ENCODE measurements around the gene FBXL14. TPM values are rescaled to one million over a fixed set of nuclear protein-coding genes. Genes with fewer than 3 reads are reported as not detected.
A peak's percentile ranks its signal among the peaks of the same experiment; 100 is the strongest.

Gene FBXL14
- total and polyA plus RNA-seq, 2 of the 13 experiments (the other 11 are each of a cell fraction or from before 2014, with no cell fraction given), result 7.0 to 7.4 TPM

- no TSS peak for BruUV-seq (replicated peaks)
- Histone ChIP-seq H3K79me2 (ENCODE audit: insufficient read depth, low read length) (no peaks in the 10 kb centered on the region), H3K4me2 (ENCODE audit: low read depth, low read length) (no peak overlapping the region), H3K27ac (ENCODE audit: extremely low read length, insufficient read depth, low read length) (no peak overlapping the region), H3K36me3 (replicated peaks in 1 of 2; ENCODE audit: control insufficient read depth in 1 of 2, insufficient read depth in 2 of 2, low read length in 2 of 2) (no peaks in the 10 kb centered on the region), H2AFZ (ENCODE audit: low read length) (no peak overlapping the region), H3K4me3 (replicated peaks in 1 of 3; ENCODE audit: insufficient read depth in 1 of 3, low read depth in 2 of 3, low read length in 3 of 3) (no peak overlapping the region), H3K27me3 (ENCODE audit: control insufficient read depth in 1 of 2, insufficient read depth in 2 of 2, low read length in 2 of 2) (peaks cover 12 to 40% of the 10 kb centered on the region in 2 experiments; a peak in 3 of 5 replicates), H3K9me3 (ENCODE audit: low read length) (no peaks in the 10 kb centered on the region), H4K20me1 (ENCODE audit: insufficient read depth, low read length) (no peaks in the 10 kb centered on the region), H3K4me1 (ENCODE audit: insufficient read depth, low read length) (peaks cover 25% of the 10 kb centered on the region), H3K9ac (ENCODE audit: insufficient read depth, low read depth, low read length) (no peak overlapping the region)
- in situ Hi-C loops (cut with HindIII; ENCODE audit: extremely low pct_ligation_motif_present, low pct_unique_long_range_greater_than_20kb), result loop anchor here (5.0 to 25.0 kb wide), 2 partner anchors 459 to 1014 kb away; no protein-coding TSS in a partner anchor
- ChIA-PET CTCF (ENCODE audit: low intra/inter-chr PET ratio, low total read pairs) (no interaction called here), POLR2A (no interaction called here)
- DNase-seq (ENCODE audit: low spot score), result no peak
- TF ChIP-seq ZBTB7A (CRISPR knock-in tag; IDR thresholded peaks at IDR 0.05), result no peak
- no peak for TF ChIP-seq TOE1 (CRISPR knock-in tag; IDR thresholded peaks at IDR 0.05)
- no peak for TF ChIP-seq SRY (CRISPR knock-in tag; IDR thresholded peaks at IDR 0.05)
- TF ChIP-seq, protein P1, sequence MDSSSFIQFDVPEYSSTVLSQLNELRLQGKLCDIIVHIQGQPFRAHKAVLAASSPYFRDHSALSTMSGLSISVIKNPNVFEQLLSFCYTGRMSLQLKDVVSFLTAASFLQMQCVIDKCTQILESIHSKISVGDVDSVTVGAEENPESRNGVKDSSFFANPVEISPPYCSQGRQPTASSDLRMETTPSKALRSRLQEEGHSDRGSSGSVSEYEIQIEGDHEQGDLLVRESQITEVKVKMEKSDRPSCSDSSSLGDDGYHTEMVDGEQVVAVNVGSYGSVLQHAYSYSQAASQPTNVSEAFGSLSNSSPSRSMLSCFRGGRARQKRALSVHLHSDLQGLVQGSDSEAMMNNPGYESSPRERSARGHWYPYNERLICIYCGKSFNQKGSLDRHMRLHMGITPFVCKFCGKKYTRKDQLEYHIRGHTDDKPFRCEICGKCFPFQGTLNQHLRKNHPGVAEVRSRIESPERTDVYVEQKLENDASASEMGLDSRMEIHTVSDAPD (CRISPR knock-in tag; IDR thresholded peaks at IDR 0.05), result no peak
- TF ChIP-seq ONECUT2 (CRISPR knock-in tag; IDR thresholded peaks at IDR 0.05), result no peak
- TF ChIP-seq, protein P2, sequence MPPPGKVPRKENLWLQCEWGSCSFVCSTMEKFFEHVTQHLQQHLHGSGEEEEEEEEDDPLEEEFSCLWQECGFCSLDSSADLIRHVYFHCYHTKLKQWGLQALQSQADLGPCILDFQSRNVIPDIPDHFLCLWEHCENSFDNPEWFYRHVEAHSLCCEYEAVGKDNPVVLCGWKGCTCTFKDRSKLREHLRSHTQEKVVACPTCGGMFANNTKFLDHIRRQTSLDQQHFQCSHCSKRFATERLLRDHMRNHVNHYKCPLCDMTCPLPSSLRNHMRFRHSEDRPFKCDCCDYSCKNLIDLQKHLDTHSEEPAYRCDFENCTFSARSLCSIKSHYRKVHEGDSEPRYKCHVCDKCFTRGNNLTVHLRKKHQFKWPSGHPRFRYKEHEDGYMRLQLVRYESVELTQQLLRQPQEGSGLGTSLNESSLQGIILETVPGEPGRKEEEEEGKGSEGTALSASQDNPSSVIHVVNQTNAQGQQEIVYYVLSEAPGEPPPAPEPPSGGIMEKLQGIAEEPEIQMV (CRISPR knock-in tag; IDR thresholded peaks at IDR 0.05; ENCODE audit: low read depth), result no peak
- no peak for TF ChIP-seq ADNP (CRISPR knock-in tag; IDR thresholded peaks at IDR 0.05)
- TF ChIP-seq ZNF558 (CRISPR knock-in tag; IDR thresholded peaks at IDR 0.05; ENCODE audit: borderline replicate concordance), result no peak
- TF ChIP-seq BATF2 (CRISPR knock-in tag; IDR thresholded peaks at IDR 0.05), result no peak
- no peak for TF ChIP-seq CENPBD1 (CRISPR knock-in tag; IDR thresholded peaks at IDR 0.05; ENCODE audit: borderline replicate concordance, low read depth)
- no peak for TF ChIP-seq ZNF720 (CRISPR knock-in tag; IDR thresholded peaks at IDR 0.05)
- no peak for TF ChIP-seq ZBTB39 (CRISPR knock-in tag; IDR thresholded peaks at IDR 0.05)
- no peak for TF ChIP-seq FLYWCH1 (CRISPR knock-in tag; IDR thresholded peaks at IDR 0.05)
- TF ChIP-seq ZNF703 (CRISPR knock-in tag; IDR thresholded peaks at IDR 0.05; ENCODE audit: borderline replicate concordance), result no peak
- no peak for TF ChIP-seq ZNF138 (CRISPR knock-in tag; IDR thresholded peaks at IDR 0.05; ENCODE audit: low read depth)
- no peak for TF ChIP-seq ZNF382 (CRISPR knock-in tag; IDR thresholded peaks at IDR 0.05; ENCODE audit: borderline replicate concordance)
- TF ChIP-seq TOPORS (CRISPR knock-in tag; IDR thresholded peaks at IDR 0.05), result no peak
- FAIRE-seq, result no peak
- intact Hi-C loops (cut with micrococcal nuclease; ENCODE audit: unreplicated experiment), result no loop called here
- peak; percentile 35; the same call in 2 of the 3 replicates for ATAC-seq
- whole genome bisulfite sequencing (ENCODE audit: low lambda C conversion rate), result 26% methylated on average over 20 of the region's 21 CpGs
Observed at GRCh38 chr12:1576410-1577241, 17.8 kb downstream of the FBXL14 start.

Measured in HepG2 (cell line).